ENCODE data around the gene BICC1.

Gene BICC1

GRCh38 chr10:58531084-58531695, 18.5 kb downstream of the BICC1 start:
- in situ Hi-C loops (cut with MboI; ENCODE audit: low sequenced_read_pairs): no loop called here
- no peaks in the 10 kb centered on the region for H3K27me3 ChIP-seq (ENCODE audit: low read depth)
- no peak overlapping the region for H3K4me3 ChIP-seq
- peak; percentile 58 to 81 for DNase-seq (ENCODE audit: low spot score in 2 of 2)
- H3K9me3 ChIP-seq: peaks cover 2% of the 10 kb centered on the region; the same call in 1 of the 2 replicates
- no peaks in the 10 kb centered on the region for H3K4me1 ChIP-seq
- no peaks in the 10 kb centered on the region for H3K36me3 ChIP-seq (replicated peaks)

DNA sequence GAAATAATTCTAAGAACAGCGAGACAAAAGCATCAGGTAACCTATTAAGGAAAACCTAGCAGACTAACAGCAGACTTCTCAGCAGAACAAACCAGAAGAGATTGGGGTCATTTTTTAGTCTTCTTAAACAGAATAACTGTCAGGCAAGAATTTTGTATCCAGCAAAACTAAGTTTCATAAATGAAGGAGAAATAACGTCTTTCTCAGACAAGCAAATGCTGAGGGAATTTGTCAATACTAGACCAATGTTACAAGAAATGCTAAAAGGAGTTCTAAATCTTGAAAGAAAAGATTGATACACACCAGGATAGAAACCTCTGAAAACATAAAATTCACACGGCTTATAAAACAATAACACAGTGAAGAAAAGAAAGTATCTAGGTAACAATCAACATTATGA, 22.6 kb downstream of the BICC1 start:
- in situ Hi-C loops (cut with MboI; ENCODE audit: low sequenced_read_pairs): no loop called here
- H3K36me3 ChIP-seq (replicated peaks): no peaks in the 10 kb centered on the region
- H3K27me3 ChIP-seq (ENCODE audit: low read depth): no peaks in the 10 kb centered on the region

DNA sequence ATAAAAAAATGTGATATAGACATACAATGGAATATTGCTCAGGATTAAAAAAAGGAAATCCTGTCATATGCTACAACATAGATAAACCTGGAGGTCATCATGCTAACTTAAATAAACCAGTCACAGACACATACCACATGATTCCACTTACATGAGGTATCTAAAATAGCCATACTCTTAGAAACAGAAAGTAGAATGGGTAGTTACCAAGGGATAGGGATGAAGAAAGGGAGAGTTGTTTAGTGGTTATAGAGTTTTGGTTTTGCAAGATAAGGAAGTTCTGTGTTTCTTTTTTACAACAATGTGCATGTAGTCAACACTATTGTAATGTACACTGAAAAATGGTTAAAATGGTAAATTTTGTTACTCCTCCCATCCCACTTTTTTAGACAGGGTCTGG, 30.5 kb downstream of the BICC1 start:
- H3K4me1 ChIP-seq: no peaks in the 10 kb centered on the region
- DNase-seq (ENCODE audit: low spot score in 2 of 2): no peak
- no peak overlapping the region for H3K4me3 ChIP-seq
- in situ Hi-C loops (cut with MboI; ENCODE audit: low sequenced_read_pairs): no loop called here
- H3K36me3 ChIP-seq (replicated peaks): no peaks in the 10 kb centered on the region
- no peaks in the 10 kb centered on the region for H3K27me3 ChIP-seq (ENCODE audit: low read depth)
- H3K9me3 ChIP-seq: no peaks in the 10 kb centered on the region

More for the DNA sequence above, 22.6 kb downstream of the BICC1 start:
- H3K4me3 ChIP-seq: no peak overlapping the region
- DNase-seq (ENCODE audit: low spot score in 2 of 2): no peak
- peaks cover 2% of the 10 kb centered on the region; the same call in 1 of the 2 replicates for H3K9me3 ChIP-seq
- no peaks in the 10 kb centered on the region for H3K4me1 ChIP-seq

- Histone ChIP-seq H3K9me3 (no peaks in the 10 kb centered on the region), H3K4me3 (no peak overlapping the region), H3K36me3 (replicated peaks) (no peaks in the 10 kb centered on the region), H3K27me3 (ENCODE audit: low read depth) (no peaks in the 10 kb centered on the region), H3K4me1 (no peaks in the 10 kb centered on the region)
- DNase-seq (ENCODE audit: low spot score in 2 of 2): no peak
- in situ Hi-C loops (cut with MboI; ENCODE audit: low sequenced_read_pairs): no loop called here
Measured at GRCh38 chr10:58544135-58544534, 31.5 kb downstream of the BICC1 start.

DNA sequence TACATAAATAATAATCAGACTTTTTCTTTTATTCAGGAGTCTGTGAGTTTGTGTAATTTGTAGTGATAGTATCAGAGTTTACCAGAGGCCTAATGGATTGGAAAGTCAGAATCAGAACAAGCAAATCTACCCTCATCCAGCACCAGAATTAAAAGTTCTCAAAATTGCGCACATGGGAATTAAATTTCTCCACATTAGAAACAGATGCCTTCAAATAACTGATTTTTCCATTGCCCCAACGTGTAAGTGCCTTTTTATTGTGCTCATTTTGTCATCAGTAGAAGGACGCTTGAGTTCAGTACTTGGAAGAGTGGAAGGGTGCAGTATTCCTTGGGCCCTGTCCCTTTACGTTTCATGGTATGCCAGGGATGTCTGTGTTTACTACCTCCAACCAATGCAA, 32.8 kb downstream of the BICC1 start:
- Histone ChIP-seq H3K4me3 (no peak overlapping the region), H3K9me3 (no peaks in the 10 kb centered on the region), H3K27me3 (ENCODE audit: low read depth) (no peaks in the 10 kb centered on the region), H3K4me1 (no peaks in the 10 kb centered on the region), H3K36me3 (replicated peaks) (no peaks in the 10 kb centered on the region)
- in situ Hi-C loops (cut with MboI; ENCODE audit: low sequenced_read_pairs): no loop called here
- DNase-seq (ENCODE audit: low spot score in 2 of 2): no peak

GRCh38 chr10:58546137-58546536, 33.5 kb downstream of the BICC1 start:
- H3K9me3 ChIP-seq: no peaks in the 10 kb centered on the region
- H3K27me3 ChIP-seq (ENCODE audit: low read depth): no peaks in the 10 kb centered on the region
- no peaks in the 10 kb centered on the region for H3K4me1 ChIP-seq
- no peaks in the 10 kb centered on the region for H3K36me3 ChIP-seq (replicated peaks)
- DNase-seq (ENCODE audit: low spot score in 2 of 2): no peak
- H3K4me3 ChIP-seq: no peak overlapping the region
- in situ Hi-C loops (cut with MboI; ENCODE audit: low sequenced_read_pairs): no loop called here

DNA sequence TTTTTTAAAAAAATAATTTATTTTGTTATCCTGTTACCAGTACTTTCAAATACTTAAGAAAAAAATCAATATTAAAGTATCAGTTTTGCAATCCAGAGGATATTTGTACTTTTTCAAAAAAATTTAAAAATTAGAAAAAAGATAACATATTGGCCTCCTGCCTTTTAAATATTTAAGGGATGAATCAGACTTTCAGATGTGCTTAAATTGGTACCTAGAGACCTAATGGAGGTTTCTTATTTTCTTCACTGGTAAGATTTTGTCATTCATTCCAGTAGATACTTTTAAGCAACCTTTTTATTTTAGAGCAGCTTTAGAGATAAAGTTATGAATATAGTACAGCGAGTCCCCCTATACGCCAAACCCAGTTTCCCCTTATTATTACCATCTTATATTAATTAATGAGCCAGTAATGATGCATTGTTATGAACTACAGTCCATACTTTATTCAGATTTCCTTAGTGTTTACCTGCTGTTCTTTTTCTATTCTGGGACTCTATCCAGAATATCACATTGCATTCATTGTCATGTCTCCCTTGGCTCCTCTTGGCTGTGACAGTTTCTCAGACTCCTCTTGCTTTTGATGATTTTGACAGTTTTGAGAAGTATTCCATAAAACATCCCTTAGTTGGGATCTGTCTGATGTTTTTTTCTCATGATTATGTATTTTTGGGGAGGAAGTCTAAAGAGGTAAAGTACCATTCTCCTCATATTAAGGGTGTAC, 34.2 kb downstream of the BICC1 start:
- in situ Hi-C loops (cut with MboI; ENCODE audit: low sequenced_read_pairs): no loop called here
- Histone ChIP-seq H3K4me1 (no peaks in the 10 kb centered on the region), H3K9me3 (no peaks in the 10 kb centered on the region), H3K4me3 (no peak overlapping the region), H3K36me3 (replicated peaks) (no peaks in the 10 kb centered on the region), H3K27me3 (ENCODE audit: low read depth) (no peaks in the 10 kb centered on the region)
- DNase-seq (ENCODE audit: low spot score in 2 of 2): no peak

GRCh38 chr10:58547963-58548362, 35.3 kb downstream of the BICC1 start:
- no peak for DNase-seq (ENCODE audit: low spot score in 2 of 2)
- no peak overlapping the region for H3K4me3 ChIP-seq

DNA sequence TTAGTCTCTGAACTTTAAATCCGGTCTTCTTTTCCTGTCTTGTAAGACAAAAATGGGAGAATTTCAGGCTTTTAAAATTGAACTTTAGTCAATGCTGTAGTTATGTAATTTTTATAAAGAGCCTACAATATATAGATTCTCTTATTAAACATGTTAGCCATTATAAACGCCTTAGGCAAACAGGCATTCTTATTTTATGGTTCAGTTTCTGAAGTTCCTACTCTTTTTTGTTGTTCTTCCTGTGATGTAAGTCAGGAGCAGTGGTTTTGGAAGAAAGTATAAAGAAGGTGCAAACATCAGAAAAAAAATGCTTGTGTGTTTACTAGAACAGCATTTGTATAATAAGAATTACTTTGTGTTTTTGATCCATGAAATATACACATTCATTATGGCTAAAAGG, 41.6 kb downstream of the BICC1 start:
- in situ Hi-C loops (cut with MboI; ENCODE audit: low sequenced_read_pairs): no loop called here
- Histone ChIP-seq H3K27me3 (ENCODE audit: low read depth) (no peaks in the 10 kb centered on the region), H3K36me3 (replicated peaks) (no peaks in the 10 kb centered on the region), H3K4me3 (no peak overlapping the region), H3K4me1 (no peaks in the 10 kb centered on the region), H3K9me3 (peaks cover 2% of the 10 kb centered on the region; the same call in 1 of the 2 replicates)
- no peak for DNase-seq (ENCODE audit: low spot score in 2 of 2)

More at GRCh38 chr10:58547963-58548362, 35.3 kb downstream of the BICC1 start:
- Histone ChIP-seq H3K4me1 (no peaks in the 10 kb centered on the region), H3K27me3 (ENCODE audit: low read depth) (no peaks in the 10 kb centered on the region), H3K36me3 (replicated peaks) (no peaks in the 10 kb centered on the region), H3K9me3 (no peaks in the 10 kb centered on the region)
- in situ Hi-C loops (cut with MboI; ENCODE audit: low sequenced_read_pairs): no loop called here

GRCh38 chr10:58555170-58555929, 42.7 kb downstream of the BICC1 start:
- H3K4me1 ChIP-seq: no peaks in the 10 kb centered on the region
- no peak overlapping the region for H3K4me3 ChIP-seq
- no peaks in the 10 kb centered on the region for H3K36me3 ChIP-seq (replicated peaks)
- no peaks in the 10 kb centered on the region for H3K27me3 ChIP-seq (ENCODE audit: low read depth)
- H3K9me3 ChIP-seq: peaks cover 2% of the 10 kb centered on the region; the same call in 1 of the 2 replicates
- no peak for DNase-seq (ENCODE audit: low spot score in 2 of 2)
- in situ Hi-C loops (cut with MboI; ENCODE audit: low sequenced_read_pairs): no loop called here

- DNase-seq (ENCODE audit: low spot score in 2 of 2): no peak
- in situ Hi-C loops (cut with MboI; ENCODE audit: low sequenced_read_pairs): no loop called here
Measured at GRCh38 chr10:58555930-58556311, 43.2 kb downstream of the BICC1 start.

DNA sequence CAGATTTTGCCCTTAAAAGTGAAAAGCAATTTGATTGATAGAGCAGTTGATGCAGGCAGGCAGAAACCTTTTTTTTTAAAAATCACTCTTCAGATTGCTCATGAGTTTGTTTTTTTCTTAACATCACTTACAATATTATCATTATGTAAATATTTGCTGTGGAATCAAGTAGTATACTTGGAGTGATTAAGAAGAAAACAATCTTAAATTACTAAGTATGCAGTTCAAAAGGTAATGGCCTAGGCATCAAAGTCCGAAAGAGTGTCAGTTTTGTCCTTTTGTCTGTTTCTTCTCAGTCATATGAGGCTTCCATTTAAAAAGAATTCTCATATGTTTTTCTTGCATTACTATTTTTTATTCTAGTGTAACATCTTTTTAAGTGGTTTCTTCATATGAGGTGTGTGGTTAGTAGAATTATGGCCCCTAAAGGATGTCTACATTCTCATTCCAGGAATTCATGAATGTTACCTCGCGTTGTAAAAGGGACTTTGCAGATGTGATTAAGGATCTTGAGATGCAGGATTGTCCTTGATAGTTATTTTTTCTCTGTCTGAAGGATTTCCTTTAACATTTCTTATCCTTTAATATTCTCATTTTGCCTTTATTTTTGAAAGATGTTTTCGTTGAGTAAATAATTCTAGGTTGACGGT, 44.0 kb downstream of the BICC1 start:
- in situ Hi-C loops (cut with MboI; ENCODE audit: low sequenced_read_pairs): no loop called here
- no peaks in the 10 kb centered on the region for H3K27me3 ChIP-seq (ENCODE audit: low read depth)
- H3K4me3 ChIP-seq: no peak overlapping the region
- H3K4me1 ChIP-seq: no peaks in the 10 kb centered on the region
- H3K9me3 ChIP-seq: peaks cover 2% of the 10 kb centered on the region; the same call in 1 of the 2 replicates
- no peak for DNase-seq (ENCODE audit: low spot score in 2 of 2)
- no peaks in the 10 kb centered on the region for H3K36me3 ChIP-seq (replicated peaks)

More at GRCh38 chr10:58555930-58556311, 43.2 kb downstream of the BICC1 start:
- Histone ChIP-seq H3K27me3 (ENCODE audit: low read depth) (no peaks in the 10 kb centered on the region), H3K36me3 (replicated peaks) (no peaks in the 10 kb centered on the region), H3K4me1 (no peaks in the 10 kb centered on the region), H3K9me3 (peaks cover 2% of the 10 kb centered on the region; the same call in 1 of the 2 replicates), H3K4me3 (no peak overlapping the region)

DNA sequence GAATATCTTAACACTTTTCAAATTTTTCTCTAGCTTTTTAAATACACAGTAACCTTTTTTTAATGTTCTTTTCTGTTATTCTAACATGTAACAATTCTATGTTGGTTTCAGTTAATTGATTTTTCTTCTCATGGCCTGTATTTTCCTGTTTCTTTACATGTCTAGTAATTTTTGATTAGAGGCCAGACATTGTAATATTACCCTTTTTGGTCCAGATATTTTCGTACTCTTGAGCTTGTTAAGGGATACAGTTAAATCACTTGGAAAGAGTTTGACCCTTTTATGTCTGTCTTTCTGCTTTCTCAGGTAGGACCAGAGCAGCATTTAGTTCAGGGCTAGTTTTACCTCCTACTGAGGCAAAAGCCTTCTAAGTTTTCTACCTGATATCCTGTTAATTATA, 45.0 kb downstream of the BICC1 start:
- H3K27me3 ChIP-seq (ENCODE audit: low read depth): no peaks in the 10 kb centered on the region
- no peaks in the 10 kb centered on the region for H3K36me3 ChIP-seq (replicated peaks)
- peaks cover 2% of the 10 kb centered on the region; the same call in 1 of the 2 replicates for H3K9me3 ChIP-seq
- H3K4me3 ChIP-seq: no peak overlapping the region
- DNase-seq (ENCODE audit: low spot score in 2 of 2): no peak
- in situ Hi-C loops (cut with MboI; ENCODE audit: low sequenced_read_pairs): no loop called here
- H3K4me1 ChIP-seq: no peaks in the 10 kb centered on the region

All from HAP-1 (cell line).